H1 (cell line): ENCODE results near the gene FHIT. TPM values are rescaled to one million over a fixed set of nuclear protein-coding genes. Genes with fewer than 3 reads are reported as not detected.

Source experiments
- microRNA-seq, 2 experiments: library from miRNA; unstranded; fragments of <30 nt; microRNA quantifications; one replicate each; pipeline versions ENCODE4 to v1.2.0, GENCODE V29; 2016 to 2020; ENCODE audit warnings: borderline microRNAs expressed in 2 of 2, borderline number of aligned reads in 2 of 2, borderline replicate concordance in 1 of 2
- polyA plus RNA-seq, 7 experiments: library from polyadenylated mRNA; depleted of rRNA in 3 of 7; stranded (reverse) in 5 of 7; unstranded in 2 of 7; fragments of >200 nt in 5 of 7; fragments of 200-250 nt in 2 of 7; gene quantifications; 1 replicate in 5 of 7; 2 replicates in 1 of 7; 4 replicates in 1 of 7; pipeline versions ENCODE4 v1.2.1 to v1.2.3, GENCODE V29; 2011 to 2013; ENCODE audit warnings: missing spikeins in 2 of 7, mixed read lengths in 2 of 7
- small RNA-seq: library from polyadenylated mRNA; stranded (forward); fragments of <200 nt; extraction: miRNeasy Mini kit (QIAGEN cat#:217004); gene quantifications from one replicate; pipeline ENCODE3, GENCODE V24; 2013; ENCODE audit not compliant: insufficient read depth
- total RNA-seq: library from RNA; stranded (reverse); fragmentation: NEBNext Ultra II Directional; extraction: Animal tissue kit (Norgen Biotek cat#: 25700); gene quantifications from 2 replicates; pipeline ENCODE4 v1.2.1, GENCODE V29; 2021

The FHIT gene
- total and polyA plus RNA-seq, 2 of the 8 experiments (the other 6 are each of a cell fraction or from before 2014, with no cell fraction given), result 1.2 to 3.2 TPM

Small RNA genes lying within 50 kb of the gene (microRNA-seq; reads per million reads assigned to microRNA genes)
- gene MIR548BB, result 0 reads per million in 2 experiments

Small RNA genes lying within 50 kb of the gene (small RNA-seq; reads per million reads assigned to genes)
- gene MIR548BB (not detected), gene RF00012 (not detected)
